Amygdala (tissue), 56 donors: ENCODE measurements around the gene TEX19.

Experiments
- DNase-seq, 56 donors: peaks; one replicate each; lab custom pipeline; 2025; lab: John Stamatoyannopoulos, UW

Gene TEX19

GRCh38 chr17:82358465-82359350 lies at the start of gene TEX19:
Gene TEX19 (plus strand): TSS chr17:82359247. CDS start chr17:82362151, 2,904 bp downstream.
- no peak for DNase-seq

- no peak for DNase-seq
Measured at GRCh38 chr17:82309656-82310570, 49.1 kb upstream of the TEX19 start.

- DNase-seq, result no peak
Measured at GRCh38 chr17:82310877-82311276, 48.2 kb upstream of the TEX19 start.

- DNase-seq, result no peak
Measured at GRCh38 chr17:82311971-82312370, 47.1 kb upstream of the TEX19 start.

- no peak for DNase-seq
Measured at GRCh38 chr17:82313195-82314011, 45.6 kb upstream of the TEX19 start.

DNA sequence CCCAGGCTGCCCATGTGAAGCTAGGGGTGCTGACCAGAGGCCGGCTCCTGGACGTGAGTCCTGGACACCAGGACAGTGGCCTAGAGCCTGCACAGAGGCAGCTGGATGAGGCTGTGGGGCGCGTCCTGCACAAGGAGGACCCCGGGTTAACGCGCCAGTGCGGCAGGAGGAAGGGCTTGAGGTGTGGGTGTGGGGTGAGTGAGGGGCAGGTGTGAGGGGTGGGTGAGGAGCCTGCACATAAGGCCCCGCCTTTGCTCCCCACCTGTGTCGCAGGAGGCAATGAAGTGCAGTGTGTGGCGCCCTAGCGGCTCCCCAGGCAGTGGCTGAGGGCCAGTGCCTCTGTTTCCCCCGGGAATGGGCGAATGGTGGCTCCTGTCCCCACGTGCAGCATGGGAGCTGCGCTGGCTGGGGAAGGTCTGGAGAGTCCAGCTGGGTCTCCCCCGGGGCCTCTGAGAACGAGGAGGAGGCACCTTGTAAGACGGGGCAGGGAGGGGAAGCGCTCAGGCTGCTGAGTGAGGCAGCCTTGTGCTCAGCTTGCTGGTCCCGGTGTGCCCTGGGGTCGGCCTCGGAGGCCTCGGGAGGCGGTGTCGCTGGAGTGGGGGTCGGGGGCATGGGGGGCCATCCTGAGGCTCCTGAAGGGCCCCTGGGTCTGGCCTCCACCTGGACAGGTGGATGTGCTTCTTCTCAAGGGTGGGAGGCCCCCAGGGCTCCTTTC lies 44.9 kb upstream of the TEX19 start:
- DNase-seq, result no peak

DNA sequence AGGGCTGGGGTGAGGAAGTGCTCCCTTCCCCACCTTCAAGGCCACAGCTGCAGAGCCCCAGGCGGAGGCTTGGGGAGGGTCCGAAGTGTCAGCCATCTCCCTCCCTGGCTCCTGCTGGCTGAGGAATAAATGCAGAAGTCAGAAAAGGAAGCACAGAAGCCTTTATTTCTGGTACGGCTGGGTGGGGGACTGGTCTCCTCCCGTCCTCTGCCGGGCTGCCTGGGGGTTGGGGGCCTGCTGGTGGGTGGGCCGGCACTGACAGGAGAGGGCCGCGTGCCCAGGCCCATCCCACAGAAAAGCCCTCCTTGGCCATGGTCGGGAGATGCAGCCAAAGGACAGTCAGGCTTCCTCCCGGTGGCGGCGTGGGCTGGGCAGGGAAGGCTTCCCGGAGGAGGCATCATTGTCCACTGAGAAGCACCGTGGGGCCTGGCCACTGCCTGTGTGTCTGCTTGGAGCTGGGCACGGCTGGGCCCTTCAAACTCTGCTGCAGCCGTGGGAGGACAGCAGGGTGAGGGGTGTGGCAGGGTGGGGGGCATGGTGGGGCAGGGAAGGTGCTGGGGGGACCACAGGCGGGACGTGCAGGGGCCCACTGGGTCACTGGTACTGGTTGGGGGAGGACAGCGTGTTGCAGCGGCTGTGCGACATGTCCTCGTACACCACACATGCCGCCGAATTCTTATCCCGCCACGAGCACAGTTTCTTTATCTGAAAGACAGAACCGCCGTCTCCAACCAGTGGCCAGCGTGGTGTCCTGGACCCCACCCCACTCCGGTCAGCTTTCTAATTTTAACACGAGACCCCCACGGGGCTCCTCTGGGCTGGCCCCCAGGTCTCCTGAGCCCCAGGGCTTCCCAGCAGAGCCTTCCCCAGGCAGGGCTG lies 44.1 kb upstream of the TEX19 start:
- DNase-seq, result no peak

DNA sequence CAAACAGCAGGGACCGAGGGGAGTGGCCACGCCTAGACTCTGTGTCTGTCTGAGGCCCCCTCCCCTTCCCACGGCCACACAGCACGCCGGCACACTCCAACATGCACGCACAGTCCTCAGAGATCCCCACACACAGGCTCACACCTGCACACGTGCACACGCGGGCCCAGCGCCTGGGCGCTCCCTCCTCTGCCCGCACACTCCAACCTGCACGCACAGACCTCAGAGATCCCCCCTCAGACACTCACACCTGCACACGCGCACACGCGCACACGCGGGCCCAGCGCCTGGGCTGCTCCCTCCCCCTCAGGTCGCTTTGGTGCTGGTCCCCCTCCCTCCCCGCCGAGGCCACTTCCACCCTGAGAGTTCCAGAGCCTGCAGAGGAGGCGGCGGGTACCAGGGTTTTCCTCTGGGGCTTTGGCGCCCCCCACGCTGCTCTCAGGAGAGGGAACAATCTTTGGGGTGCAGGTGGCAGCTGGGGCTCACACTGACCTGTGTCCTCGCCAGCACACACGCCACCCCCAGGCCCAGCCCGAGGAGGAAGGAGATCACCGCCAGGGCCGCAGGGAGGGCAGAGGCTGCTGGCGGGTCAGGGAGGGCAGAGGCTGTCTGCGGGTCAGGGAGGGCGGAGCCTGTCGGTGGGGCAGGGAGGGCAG lies 43.2 kb upstream of the TEX19 start:
- peak in 1 of 56 donors; percentile 11 for DNase-seq

DNA sequence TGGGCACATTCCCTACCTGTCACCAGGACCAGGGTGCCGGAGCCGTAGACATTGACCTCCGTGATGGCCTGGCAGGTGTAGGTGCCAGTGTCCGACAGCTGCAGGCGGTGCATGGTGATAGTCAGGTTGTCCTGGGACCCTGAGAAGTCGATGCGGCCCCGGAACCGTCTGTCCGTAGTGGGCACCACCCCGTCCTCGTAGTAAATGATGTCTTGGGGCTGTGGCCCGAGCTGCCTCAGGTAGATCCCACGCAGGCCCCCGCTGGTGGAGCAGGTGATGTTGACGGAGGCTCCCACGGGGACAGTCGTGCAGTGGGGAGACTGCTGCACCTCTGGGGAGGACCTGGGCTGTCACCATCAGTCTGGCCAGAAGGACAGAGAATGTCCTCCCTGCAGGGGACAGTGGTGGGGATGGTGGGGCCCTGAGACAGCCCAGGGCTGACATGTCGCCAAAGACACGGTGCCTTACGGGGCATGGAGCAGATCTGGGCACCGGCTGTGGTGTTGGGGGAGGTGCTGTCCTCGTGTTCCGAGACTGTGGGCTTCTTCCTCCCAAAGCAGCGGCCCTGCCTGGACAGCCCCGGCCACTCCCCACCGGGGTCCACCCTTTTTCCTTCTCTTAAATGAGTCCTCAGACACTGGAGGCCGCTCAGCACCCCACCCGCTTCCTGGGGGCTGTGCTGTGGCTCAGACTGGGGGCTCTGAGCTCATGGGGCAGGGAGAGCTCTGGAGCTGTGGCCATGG lies 42.2 kb upstream of the TEX19 start:
- no peak for DNase-seq

DNA sequence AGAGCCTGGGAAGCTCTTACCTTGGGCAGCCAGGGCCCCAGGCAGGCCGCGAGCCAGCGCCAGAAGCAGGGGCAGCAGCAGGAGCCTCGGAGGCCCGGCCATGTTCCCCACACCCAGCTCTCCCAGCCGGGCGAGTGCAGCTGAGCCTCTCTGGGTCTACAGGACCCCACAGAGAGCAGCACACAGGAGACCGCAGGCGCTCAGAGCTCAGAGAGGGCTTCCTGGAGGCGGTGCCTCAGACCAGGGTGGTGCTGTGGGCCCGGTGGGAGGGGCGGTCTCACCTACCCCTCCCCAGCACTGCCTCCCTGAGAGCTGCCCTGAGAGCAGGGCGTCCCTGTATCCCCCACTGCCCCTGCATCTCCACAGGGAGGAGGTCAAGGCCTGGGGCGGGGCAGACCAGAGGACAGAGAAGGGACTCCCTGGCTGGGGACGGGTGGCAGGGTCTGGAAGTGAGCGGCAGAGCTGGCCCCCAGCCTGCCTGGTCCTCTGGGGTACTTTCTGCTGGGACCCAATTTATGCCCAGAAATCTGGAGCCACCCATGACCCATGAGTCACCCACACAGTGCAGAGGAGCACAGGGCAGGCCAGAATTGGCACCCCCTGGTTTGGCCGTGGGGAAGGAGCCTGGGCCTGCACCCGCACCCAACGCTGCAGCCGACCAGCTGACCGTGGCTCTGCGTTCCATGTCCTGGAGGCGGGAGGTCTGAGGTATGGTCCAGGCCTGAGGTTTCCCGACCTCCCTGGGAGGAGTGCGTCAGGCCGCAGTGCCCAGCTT lies 41.5 kb upstream of the TEX19 start, which contains the start of gene CD7:
TSS of gene CD7 (minus strand) at position 215 of the 775 bp plus-strand sequence. CDS start at position 102, 113 bp downstream.
- no peak for DNase-seq

DNA sequence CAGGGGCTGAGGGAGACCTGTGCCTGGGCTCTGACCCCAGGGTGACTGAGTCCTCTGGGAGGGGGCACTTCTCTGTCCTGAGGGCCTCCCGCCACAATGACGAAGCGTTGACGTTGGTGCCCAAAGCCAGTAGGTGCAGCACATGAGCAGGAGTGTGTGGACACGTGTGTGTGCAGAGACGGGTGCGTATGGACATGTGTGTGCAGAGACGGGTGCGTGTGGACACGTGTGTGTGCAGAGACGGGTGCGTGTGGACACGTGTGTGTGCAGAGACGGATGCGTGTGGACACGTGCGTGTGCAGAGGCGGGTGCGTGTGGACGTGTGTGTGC lies 40.9 kb upstream of the TEX19 start:
- no peak for DNase-seq

DNA sequence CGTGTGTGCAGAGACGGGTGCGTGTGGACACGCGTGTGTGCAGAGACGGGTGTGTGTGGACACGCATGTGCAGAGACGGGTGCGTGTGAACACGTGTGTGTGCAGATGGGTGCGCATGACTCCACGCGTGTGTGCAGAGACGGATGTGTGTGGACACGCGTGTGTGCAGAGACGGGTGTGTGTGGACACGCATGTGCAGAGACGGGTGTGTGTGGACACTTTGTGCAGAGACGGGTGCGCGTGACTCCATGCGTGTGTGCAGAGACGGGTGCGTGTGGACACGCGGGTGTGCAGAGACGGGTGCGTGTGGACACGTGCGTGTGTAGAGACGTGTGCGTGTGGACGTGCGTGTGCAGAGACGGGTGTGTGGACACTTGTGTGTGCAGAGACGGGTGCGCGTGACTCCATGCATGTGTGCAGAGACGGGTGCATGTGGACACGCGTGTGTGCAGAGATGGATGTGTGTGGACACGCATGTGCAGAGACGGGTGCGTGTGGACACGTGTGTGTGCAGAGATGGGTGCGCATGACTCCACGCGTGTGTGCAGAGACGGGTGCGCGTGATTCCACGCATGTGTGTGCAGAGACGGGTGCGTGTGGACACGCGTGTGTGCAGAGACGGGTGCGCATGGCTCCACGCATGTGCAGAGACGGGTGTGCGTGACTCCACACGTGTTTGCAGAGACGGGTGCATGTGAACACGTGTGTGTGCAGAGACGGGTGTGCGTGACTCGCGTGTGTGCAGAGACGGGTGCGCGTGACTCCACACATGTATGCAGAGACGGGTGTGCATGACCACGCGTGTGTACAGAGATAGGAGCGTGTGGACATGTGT lies 40.1 kb upstream of the TEX19 start:
- DNase-seq, result no peak

- no peak for DNase-seq
Measured at GRCh38 chr17:82319619-82320062, 39.4 kb upstream of the TEX19 start.

DNA sequence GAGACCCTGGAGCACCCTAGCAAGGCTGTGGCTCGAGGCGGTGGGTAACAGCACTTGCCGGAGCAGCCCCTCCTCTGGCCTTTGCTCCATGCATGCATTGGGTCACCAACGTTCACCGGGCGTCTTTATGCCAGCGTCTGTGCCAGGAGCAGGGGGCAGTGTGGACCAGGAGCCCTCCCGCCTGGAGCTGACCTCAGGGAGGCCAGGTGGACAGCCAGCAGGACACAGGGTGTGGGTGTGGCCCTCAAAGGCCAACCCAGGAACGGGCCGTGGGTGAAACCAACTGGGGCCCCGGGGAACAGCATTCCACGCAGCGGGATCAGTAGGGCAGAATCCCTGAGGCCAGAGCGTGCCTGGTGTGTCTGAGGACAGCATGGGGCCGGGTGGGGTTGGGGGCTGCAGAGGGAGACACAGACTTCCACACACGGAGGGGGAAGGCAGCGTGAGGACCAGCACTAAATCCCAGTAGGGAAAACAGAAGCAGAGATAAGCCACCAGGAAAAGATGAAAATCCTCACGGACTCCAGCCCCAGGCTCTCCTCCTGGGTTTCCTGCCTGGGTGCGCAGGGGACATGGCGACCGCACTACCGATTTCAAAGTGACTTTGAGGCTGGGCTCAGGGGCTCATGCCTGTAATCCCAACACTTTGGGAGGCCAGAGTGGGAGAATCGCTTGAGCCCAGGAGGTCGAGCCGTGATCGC lies 38.8 kb upstream of the TEX19 start:
- DNase-seq, result no peak
